Endothelial cell of umbilical vein (primary cell): ENCODE measurements around the gene KIAA0825.
"Not testable (repeated sequence)": the region's sequence is repeated elsewhere in the genome, so short reads cannot be mapped to it uniquely, and the experiment has no call there.

Source experiments
- MYC ChIP-seq: IDR thresholded peaks from one replicate; pipeline ENCODE4 v1.6.1; 2011; ENCODE audit warnings: mild to moderate bottlenecking, low read depth, low read length
- POLR2A ChIP-seq: IDR thresholded peaks from 2 replicates; pipeline ENCODE4 v1.6.1; 2012; ENCODE audit warnings: low read depth, mild to moderate bottlenecking, control low read depth, low read length
- POLR2AphosphoS5 ChIP-seq: IDR thresholded peaks from 2 replicates; pipeline ENCODE4 v1.6.1; 2012; ENCODE audit warnings: low read depth, mild to moderate bottlenecking, control low read depth, low read length, moderate library complexity; ENCODE audit not compliant: insufficient read depth
- TF ChIP-seq, protein P1 (sequence below), 2 donors: IDR thresholded peaks; 1 replicate in 1 of 2; 2 replicates in 1 of 2; pipeline ENCODE4 v1.5.1; 2011; ENCODE audit warnings: low read length in 2 of 2, mild to moderate bottlenecking in 2 of 2, moderate library complexity in 2 of 2, control low read depth in 1 of 2, inconsistent platforms in 1 of 2, low read depth in 1 of 2; ENCODE audit not compliant: insufficient read depth in 1 of 2; ENCODE audit errors: extremely low read depth in 1 of 2

GRCh38 chr5:94171070-94171469 lies 447.3 kb downstream of the KIAA0825 start:
- not testable (repeated sequence) for TF ChIP-seq POLR2AphosphoS5, MYC, POLR2A
- TF ChIP-seq, protein P1, sequence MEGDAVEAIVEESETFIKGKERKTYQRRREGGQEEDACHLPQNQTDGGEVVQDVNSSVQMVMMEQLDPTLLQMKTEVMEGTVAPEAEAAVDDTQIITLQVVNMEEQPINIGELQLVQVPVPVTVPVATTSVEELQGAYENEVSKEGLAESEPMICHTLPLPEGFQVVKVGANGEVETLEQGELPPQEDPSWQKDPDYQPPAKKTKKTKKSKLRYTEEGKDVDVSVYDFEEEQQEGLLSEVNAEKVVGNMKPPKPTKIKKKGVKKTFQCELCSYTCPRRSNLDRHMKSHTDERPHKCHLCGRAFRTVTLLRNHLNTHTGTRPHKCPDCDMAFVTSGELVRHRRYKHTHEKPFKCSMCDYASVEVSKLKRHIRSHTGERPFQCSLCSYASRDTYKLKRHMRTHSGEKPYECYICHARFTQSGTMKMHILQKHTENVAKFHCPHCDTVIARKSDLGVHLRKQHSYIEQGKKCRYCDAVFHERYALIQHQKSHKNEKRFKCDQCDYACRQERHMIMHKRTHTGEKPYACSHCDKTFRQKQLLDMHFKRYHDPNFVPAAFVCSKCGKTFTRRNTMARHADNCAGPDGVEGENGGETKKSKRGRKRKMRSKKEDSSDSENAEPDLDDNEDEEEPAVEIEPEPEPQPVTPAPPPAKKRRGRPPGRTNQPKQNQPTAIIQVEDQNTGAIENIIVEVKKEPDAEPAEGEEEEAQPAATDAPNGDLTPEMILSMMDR (IDR thresholded peaks at IDR 0.05; ENCODE audit: extremely low read depth in 1 of 2, insufficient read depth in 1 of 2, low read depth in 1 of 2, low read length in 2 of 2), result not testable (repeated sequence)
